ENCODE measurements around the gene OSCP1.

GRCh38 chr1:36421649-36422048, 28.6 kb downstream of the OSCP1 start:
- TF ChIP-seq ZNF274 (IDR thresholded peaks at IDR 0.05; ENCODE audit: low read depth, low read length) (no peak), YY1 (IDR thresholded peaks at IDR 0.05; ENCODE audit: insufficient read depth, insufficient read length) (no peak)

All from NT2/D1 (cell line).